Measurements from ENCODE around the gene ACTR2.
"Not testable (repeated sequence)": the region's sequence is repeated elsewhere in the genome, so short reads cannot be mapped to it uniquely, and the experiment has no call there.

ACTR2 gene

DNA sequence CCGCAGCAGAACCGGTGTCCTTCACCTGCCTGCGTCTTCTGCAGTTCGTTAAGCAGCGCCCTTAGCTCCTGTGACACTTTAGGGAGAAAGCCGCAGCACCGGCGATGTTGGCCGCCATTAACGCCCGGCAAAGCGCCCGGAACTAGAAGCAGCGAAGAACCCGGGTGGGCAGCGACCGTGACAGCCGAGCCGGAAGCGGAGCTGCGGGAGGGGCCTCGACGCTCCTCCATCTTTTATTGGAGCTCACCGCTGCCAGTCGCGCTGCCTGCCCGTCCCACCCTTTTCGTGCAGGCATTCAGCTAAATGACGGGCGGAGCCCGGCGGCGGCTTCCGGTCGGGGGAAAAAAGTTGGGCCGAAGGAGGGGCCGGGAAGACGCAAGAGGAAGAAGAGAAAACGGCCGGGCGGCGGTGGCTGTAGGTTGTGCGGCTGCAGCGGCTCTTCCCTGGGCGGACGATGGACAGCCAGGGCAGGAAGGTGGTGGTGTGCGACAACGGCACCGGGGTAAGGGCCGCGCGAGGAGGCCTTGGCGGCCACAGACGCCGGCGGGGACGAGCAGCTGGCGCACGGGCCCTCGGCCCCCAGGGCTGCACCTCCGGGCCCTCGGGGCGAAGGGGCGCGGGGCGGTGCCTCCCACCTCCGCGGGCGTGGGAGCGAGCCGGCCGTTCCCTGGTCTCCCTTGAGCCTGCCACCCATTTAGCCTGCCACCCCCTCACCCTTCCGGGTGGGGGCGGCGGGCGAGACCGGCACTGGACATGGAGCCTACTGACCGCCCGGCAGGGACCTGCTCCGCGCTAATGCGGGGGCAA lies at the start of gene ACTR2:
ACTR2 (plus strand) TSS at position 376 of the 807 bp plus-strand sequence; CDS start at position 455, 79 bp downstream.
- peaks cover 18% of the 10 kb centered on the region for H3K36me3 Mint-ChIP-seq

DNA sequence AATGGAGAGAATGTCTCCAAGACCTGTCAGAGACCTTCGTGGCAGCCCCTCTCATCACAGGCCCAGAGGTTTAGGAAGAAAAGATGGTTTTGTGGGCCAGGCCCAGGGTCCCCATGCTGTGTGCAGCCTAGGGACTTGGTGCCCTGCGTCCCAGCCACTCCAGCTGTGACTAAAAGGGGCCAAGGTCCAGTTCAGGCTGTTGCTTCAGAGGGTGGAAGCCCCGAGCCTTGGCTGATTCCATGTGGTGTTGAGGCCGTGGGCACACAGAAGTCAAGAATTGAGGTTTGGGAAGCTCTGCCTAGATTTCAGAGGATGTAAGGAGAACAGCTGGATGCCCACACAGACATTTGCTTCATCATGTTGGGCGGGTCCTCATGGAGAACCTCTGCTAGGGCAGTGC lies 45.1 kb upstream of the ACTR2 start:
- Mint-ChIP-seq H3K9me3 (no peaks in the 10 kb centered on the region), H3K36me3 (no peaks in the 10 kb centered on the region), H3K4me1 (peaks cover 7% of the 10 kb centered on the region), H3K27ac (no peak overlapping the region), H3K27me3 (peaks cover 40% of the 10 kb centered on the region), H3K4me3 (no peak overlapping the region)
- ATAC-seq = no peak

More for the DNA sequence above, at the start of gene ACTR2:
- ATAC-seq = peak; percentile 96
- H3K9me3 Mint-ChIP-seq = no peaks in the 10 kb centered on the region
- peaks cover 29% of the 10 kb centered on the region for H3K4me1 Mint-ChIP-seq
- H3K27ac Mint-ChIP-seq = peak within 1 kb of the TSS; percentile 98
- H3K27me3 Mint-ChIP-seq = no peaks in the 10 kb centered on the region
- peak within 1 kb of the TSS; percentile 90 for H3K4me3 Mint-ChIP-seq

DNA sequence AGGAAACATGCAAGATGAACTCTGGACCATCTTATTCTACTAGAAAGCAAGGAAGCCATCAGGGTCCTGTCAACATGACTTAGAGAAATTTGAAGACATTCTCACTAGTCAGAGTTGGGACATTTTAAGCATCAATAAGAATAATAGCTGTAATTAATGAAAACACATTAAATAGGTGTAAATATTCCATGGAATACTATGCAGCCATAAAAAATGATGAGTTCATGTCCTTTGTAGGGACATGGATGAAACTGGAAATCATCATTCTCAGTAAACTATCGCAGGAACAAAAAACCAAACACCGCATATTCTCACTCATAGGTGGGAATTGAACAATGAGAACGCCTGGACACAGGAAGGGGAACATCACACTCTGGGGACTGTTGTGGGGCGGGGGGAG lies 44.2 kb upstream of the ACTR2 start:
- not testable (repeated sequence) for H3K4me3 Mint-ChIP-seq, H3K27ac Mint-ChIP-seq, H3K9me3 Mint-ChIP-seq, H3K36me3 Mint-ChIP-seq, H3K4me1 Mint-ChIP-seq, ATAC-seq
- H3K27me3 Mint-ChIP-seq = peaks cover 36% of the 10 kb centered on the region

DNA sequence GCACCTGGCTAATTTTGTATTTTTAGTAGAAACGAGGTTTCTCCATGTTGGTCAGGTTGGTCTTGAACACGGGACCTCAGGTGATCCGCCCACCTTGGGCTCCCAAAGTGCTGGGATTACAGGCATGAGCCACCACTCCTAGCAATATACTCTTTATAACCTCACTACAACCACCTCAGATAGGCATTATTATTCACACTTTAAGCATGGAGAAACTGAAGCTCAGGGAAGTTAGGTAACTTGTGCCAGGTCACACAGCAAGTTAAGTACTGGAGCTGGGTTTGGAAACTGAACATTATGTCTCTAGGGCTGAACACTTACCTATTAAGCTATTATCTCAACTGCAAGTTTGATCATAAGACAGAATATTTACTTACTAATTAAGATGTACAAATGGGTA lies 42.6 kb upstream of the ACTR2 start:
- Mint-ChIP-seq H3K27me3 (peaks cover 43% of the 10 kb centered on the region), H3K27ac (no peak overlapping the region), H3K36me3 (no peaks in the 10 kb centered on the region), H3K9me3 (no peaks in the 10 kb centered on the region), H3K4me1 (peaks cover 7% of the 10 kb centered on the region), H3K4me3 (no peak overlapping the region)
- ATAC-seq = no peak

DNA sequence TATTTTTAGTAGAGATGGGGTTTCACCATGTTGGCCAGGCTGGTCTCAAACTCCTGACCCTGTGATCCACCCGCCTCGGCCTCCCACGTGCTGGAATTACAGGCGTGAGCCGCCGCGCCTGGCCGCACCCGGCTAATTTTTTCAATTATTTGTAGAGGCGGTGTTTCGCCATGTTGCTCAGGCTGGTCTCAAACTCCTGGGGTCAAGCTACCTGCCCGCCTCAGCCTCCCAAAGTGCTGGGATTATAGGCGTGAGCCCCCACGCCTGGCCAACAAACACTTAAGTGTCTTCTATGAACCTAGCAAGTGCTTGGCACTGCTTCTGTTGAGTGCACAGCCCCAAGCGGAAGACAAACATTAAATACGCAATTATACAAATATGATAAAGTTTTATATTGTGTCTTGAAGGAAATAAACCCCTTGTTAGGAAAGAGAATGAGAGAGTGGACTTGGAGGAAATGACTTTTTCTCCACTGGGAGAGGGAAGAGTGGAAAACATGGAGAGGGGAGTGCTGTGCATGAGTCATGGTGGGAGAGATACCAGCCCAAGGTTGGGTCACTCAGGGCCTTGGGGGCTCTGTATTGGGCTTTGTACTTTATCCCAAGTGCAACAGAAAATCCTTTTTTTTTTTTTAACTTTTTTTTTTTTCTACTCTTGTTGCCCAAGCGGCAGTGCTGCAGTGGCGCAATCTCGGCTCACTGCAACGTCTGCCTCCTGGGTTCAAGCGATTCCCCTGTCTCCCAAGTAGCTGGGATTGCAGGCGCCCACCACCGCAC lies 41.4 kb upstream of the ACTR2 start:
- ATAC-seq = no peak

DNA sequence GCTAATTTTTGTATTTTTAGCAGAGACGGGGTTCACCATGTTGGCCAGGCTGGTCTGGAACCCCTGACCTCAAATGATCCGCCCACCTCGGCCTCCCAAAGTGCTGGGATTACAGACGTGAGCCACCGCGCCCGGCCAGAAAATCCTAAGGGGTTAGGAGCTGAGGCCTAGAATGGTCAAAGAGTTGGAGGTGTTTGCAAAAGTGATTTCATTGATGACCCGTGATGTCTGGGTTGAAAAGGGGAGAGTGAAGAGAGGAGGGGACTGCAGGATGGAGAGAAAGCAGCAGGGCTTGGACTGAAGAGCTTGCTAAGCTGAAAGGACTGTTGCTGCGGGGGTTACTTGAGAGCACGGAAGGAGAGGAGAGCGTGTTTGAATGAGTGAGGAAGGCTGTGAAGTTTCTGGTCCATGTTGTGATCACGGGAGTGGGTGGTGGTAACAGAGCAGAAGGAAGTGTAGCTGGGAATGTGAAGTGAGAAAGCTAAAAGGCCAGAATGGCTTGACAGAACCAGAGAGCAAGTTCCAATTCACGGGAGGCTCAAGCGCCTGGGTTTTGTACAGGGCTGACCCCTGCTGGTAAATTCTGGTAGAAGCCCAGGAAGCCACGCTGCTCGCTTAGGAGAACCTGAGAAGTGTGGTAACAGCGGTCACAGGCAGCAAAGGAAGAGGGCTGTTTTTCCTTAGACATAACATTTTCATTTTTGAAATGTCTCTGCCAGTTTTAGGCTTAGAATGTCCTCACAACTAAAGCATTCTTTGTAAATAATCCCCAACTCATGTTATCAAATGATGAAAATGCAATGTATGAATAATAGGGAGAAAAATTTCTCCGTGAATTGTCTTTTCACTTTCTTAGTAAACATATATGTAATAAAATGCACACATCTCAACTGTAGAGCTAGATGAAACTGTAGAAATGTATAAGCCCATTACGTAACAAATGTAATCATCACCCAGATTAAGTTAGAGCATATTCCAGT lies 40.5 kb upstream of the ACTR2 start:
- ATAC-seq = peak; percentile 83

More for the DNA sequence above, 41.4 kb upstream of the ACTR2 start:
- no peak overlapping the region for H3K27ac Mint-ChIP-seq
- H3K27me3 Mint-ChIP-seq = peaks cover 39% of the 10 kb centered on the region
- no peaks in the 10 kb centered on the region for H3K9me3 Mint-ChIP-seq
- H3K36me3 Mint-ChIP-seq = no peaks in the 10 kb centered on the region
- no peak overlapping the region for H3K4me3 Mint-ChIP-seq
- H3K4me1 Mint-ChIP-seq = peaks cover 7% of the 10 kb centered on the region

DNA sequence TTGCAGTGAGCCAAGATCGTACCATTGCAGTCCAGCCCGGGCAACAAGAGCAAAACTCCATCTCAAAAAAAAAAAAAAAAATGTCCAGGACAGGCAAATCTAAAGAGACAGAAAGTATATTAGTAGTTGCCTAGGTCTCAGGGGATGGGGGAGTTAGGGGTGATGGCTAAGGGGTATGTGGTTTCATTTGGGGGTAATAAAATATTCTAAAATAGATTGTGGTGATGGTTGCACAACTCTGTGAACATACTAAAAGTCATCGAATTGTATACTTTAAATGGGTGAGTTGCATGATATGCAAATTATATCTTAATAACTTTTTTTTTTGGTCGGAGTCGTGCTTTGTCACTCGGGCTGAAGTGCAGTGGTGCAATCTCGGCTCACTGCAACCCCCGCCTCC lies 34.2 kb upstream of the ACTR2 start:
- ATAC-seq = no peak
- peaks cover 18% of the 10 kb centered on the region for H3K27me3 Mint-ChIP-seq
- H3K4me1 Mint-ChIP-seq = no peaks in the 10 kb centered on the region
- no peak overlapping the region for H3K27ac Mint-ChIP-seq
- no peaks in the 10 kb centered on the region for H3K36me3 Mint-ChIP-seq
- H3K4me3 Mint-ChIP-seq = no peak overlapping the region
- H3K9me3 Mint-ChIP-seq = no peaks in the 10 kb centered on the region

More for the DNA sequence above, 40.5 kb upstream of the ACTR2 start:
- Mint-ChIP-seq H3K27ac (no peak overlapping the region), H3K36me3 (no peaks in the 10 kb centered on the region), H3K4me3 (no peak overlapping the region), H3K27me3 (peaks cover 30% of the 10 kb centered on the region), H3K4me1 (peaks cover 7% of the 10 kb centered on the region), H3K9me3 (no peaks in the 10 kb centered on the region)

DNA sequence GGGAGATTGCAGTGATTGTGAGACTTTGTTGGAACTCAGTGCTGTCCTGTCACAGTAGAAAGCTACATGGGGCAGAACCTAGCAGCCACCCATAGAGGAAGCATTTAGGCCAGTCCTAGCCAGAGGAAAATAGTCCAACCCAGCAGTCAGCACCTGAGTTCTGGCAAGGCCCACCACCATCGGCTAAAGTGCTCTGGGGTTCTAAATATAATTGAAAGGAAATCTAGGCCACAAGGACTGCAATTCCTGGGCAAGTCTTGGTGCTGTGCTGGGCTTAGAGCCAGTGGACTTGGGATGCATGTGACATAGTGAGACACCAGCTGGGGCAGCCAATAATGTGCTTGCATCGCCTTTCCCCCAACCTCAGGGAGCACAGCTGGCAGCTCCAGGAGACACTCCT lies 28.9 kb upstream of the ACTR2 start:
- no peaks in the 10 kb centered on the region for H3K36me3 Mint-ChIP-seq
- no peaks in the 10 kb centered on the region for H3K9me3 Mint-ChIP-seq
- no peaks in the 10 kb centered on the region for H3K27me3 Mint-ChIP-seq
- ATAC-seq = no peak
- H3K4me3 Mint-ChIP-seq = no peak overlapping the region
- H3K27ac Mint-ChIP-seq = no peak overlapping the region
- no peaks in the 10 kb centered on the region for H3K4me1 Mint-ChIP-seq

DNA sequence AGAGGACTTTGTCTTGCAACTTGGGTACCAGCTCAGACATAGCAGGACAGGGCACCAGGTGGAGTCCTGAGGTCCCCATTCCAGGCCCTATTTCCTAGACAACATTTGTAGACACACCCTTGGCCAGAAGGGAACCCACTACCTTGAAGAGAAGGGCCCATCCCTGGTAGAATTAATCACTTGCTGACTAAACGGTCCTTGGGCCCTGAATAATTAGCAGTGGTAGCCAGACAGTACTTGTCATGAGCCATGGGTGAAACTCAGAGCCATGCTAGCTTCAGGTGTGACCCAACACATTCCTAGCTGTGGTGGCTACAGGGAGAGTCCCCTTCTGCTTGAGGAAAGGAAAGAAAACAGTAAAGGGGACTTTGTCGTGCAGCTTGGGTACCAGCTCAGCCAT lies 28.5 kb upstream of the ACTR2 start:
- Mint-ChIP-seq H3K4me3 (no peak overlapping the region), H3K27ac (no peak overlapping the region), H3K4me1 (no peaks in the 10 kb centered on the region), H3K9me3 (no peaks in the 10 kb centered on the region), H3K36me3 (no peaks in the 10 kb centered on the region), H3K27me3 (no peaks in the 10 kb centered on the region)
- no peak for ATAC-seq

DNA sequence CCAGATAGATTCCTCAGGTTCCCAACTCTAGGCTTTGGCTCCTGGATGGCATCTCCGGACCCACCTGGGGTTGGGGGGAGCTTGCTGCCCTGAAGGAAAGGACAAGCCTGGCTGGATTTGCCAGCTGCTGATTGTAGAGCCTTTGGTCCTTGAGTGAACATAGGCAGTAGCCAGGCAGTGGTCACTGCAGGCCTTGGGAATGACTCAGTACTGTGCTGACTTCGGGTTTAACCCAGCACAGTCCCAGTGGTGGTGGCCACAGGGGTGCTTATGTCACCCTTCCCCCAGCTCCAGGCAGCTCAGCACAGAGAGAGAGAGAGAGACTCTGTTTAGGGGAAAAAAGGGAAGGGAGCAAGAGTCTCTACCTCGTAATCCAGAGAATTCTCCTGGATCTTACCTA lies 27.7 kb upstream of the ACTR2 start:
- Mint-ChIP-seq H3K4me1 (no peaks in the 10 kb centered on the region), H3K9me3 (no peaks in the 10 kb centered on the region), H3K4me3 (no peak overlapping the region), H3K27ac (no peak overlapping the region), H3K36me3 (no peaks in the 10 kb centered on the region), H3K27me3 (no peaks in the 10 kb centered on the region)
- no peak for ATAC-seq

DNA sequence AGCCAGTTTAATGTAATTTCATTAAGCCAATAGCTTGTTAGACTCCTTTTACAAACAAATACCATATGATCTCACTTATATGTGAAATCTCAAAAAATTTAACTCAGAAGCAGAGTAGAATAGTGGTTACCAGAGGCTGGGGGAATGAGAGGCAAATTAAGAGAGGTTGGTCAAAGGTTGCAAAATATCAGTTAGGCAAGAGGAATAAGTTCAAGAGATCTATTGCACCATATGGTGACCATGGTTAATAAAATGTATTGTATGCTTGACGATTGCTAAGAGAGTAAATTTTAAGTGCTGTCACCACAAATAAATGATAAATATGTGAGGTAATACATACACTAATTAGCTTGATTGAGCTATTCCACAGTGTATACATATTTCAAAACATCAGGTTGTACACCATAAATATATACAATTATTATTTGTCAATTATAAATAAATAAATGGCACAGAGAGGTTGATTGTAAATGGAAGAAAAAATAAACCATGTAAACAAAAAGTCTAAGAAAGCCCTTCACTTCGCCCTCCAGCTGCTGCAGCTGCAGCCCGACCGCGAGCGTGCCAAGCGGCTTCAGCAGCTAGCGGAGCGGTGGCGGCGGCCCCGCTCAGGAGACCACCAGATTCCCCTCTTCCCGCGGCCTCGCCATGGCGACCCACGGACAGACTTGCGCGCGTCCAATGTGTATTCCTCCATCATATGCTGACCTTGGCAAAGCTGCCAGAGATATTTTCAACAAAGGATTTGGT lies 23.0 kb upstream of the ACTR2 start:
- H3K4me1 Mint-ChIP-seq = peaks cover 10% of the 10 kb centered on the region
- no peak for ATAC-seq
- no peaks in the 10 kb centered on the region for H3K27me3 Mint-ChIP-seq
- H3K27ac Mint-ChIP-seq = no peak overlapping the region
- H3K9me3 Mint-ChIP-seq = no peaks in the 10 kb centered on the region
- H3K36me3 Mint-ChIP-seq = no peaks in the 10 kb centered on the region
- no peak overlapping the region for H3K4me3 Mint-ChIP-seq

DNA sequence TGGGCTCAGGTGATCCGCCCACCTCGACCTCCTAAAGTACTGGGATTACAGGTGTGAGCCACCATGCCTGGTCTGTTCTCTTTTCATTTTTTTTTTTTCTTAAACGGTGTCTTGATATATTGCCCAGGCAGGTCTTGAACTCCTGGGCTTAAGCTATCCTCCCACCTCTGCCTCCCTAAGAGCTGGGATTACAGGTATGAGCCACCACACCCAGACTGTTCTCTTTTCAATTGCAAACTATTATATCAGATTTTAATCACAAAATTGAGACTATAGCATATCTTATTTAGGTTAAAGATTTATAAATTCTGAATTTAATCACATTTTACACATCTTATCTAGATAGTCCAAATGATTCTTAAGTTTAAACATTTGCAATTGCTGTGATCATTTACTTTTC lies 15.5 kb upstream of the ACTR2 start:
- Mint-ChIP-seq H3K9me3 (no peaks in the 10 kb centered on the region), H3K4me3 (no peak overlapping the region), H3K27ac (no peak overlapping the region), H3K27me3 (no peaks in the 10 kb centered on the region), H3K36me3 (no peaks in the 10 kb centered on the region), H3K4me1 (peaks cover 10% of the 10 kb centered on the region)
- no peak for ATAC-seq

DNA sequence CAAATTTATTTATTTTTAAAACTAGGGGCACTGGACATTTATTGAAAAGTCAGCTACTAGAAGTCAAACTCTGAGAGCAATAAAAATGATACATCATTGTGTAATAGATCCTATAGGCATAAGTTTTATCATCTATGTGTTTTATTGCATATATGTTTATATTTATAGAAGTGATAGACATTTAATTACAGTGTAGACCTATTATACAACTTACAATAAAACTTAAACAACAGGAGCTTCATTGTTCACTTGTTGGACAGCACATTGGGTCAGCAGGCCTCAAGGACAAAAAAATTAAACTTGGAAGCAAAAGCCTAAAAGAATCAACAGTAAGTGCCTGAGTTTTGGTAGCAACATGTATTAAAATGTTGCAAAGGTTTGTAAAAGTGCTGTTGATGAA lies 15.0 kb upstream of the ACTR2 start:
- no peak overlapping the region for H3K27ac Mint-ChIP-seq

DNA sequence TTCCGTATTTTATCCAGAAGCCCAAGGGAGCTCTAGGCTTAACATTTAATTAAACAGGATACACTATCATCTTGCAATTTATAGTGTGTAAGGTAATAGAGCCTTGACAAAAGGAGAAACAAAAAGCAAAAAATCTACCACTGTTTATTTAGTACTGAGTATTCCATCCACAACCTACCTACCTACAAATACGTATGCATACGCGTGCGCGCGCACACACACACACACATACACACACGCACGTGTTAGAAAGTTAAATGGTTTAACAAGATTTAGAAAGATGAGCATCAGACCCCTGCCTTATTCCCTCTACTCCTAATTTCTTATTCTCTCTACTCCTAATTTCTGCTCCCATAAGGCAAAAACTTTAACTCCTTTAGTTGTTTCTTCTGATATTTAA lies 14.6 kb upstream of the ACTR2 start:
- ATAC-seq = no peak
- Mint-ChIP-seq H3K4me1 (peaks cover 10% of the 10 kb centered on the region), H3K27me3 (no peaks in the 10 kb centered on the region), H3K9me3 (no peaks in the 10 kb centered on the region), H3K4me3 (no peak overlapping the region), H3K36me3 (no peaks in the 10 kb centered on the region), H3K27ac (no peak overlapping the region)

More for the DNA sequence above, 15.0 kb upstream of the ACTR2 start:
- H3K27me3 Mint-ChIP-seq = no peaks in the 10 kb centered on the region
- no peaks in the 10 kb centered on the region for H3K36me3 Mint-ChIP-seq
- H3K4me1 Mint-ChIP-seq = peaks cover 10% of the 10 kb centered on the region
- no peak for ATAC-seq
- H3K4me3 Mint-ChIP-seq = no peak overlapping the region
- H3K9me3 Mint-ChIP-seq = no peaks in the 10 kb centered on the region

All from stimulated activated memory B cell treated with anti-CD40 and anti-IgM and Interleukin-4, amounts not matched to agents 10 μg/mL and 1 μg/mL and 100 μg/mL, for 72 hours (primary cell).